ENCODE measurements around the gene CDCP2.

GRCh38 chr1:54173681-54174080 is 20.9 kb upstream of the CDCP2 start:
- TF ChIP-seq, protein P1, sequence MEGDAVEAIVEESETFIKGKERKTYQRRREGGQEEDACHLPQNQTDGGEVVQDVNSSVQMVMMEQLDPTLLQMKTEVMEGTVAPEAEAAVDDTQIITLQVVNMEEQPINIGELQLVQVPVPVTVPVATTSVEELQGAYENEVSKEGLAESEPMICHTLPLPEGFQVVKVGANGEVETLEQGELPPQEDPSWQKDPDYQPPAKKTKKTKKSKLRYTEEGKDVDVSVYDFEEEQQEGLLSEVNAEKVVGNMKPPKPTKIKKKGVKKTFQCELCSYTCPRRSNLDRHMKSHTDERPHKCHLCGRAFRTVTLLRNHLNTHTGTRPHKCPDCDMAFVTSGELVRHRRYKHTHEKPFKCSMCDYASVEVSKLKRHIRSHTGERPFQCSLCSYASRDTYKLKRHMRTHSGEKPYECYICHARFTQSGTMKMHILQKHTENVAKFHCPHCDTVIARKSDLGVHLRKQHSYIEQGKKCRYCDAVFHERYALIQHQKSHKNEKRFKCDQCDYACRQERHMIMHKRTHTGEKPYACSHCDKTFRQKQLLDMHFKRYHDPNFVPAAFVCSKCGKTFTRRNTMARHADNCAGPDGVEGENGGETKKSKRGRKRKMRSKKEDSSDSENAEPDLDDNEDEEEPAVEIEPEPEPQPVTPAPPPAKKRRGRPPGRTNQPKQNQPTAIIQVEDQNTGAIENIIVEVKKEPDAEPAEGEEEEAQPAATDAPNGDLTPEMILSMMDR (IDR thresholded peaks at IDR 0.05): no peak
- TF ChIP-seq POLR2AphosphoS5 (IDR thresholded peaks at IDR 0.05; ENCODE audit: insufficient read depth in 1 of 2, low read depth in 1 of 2) (no peak), POLR2A (IDR thresholded peaks at IDR 0.05) (no peak)
